GM12878 (cell line): ENCODE measurements around the gene IL10. TPM values are rescaled to one million over a fixed set of nuclear protein-coding genes. Genes with fewer than 3 reads are reported as not detected.

Experiments
- ATF3 ChIP-seq: IDR thresholded peaks from 2 replicates; pipeline ENCODE4 v1.6.1; 2011; ENCODE audit warnings: low read depth, mild to moderate bottlenecking, low read length, moderate library complexity, borderline replicate concordance; ENCODE audit errors: extremely low read depth
- BCL3 ChIP-seq: IDR thresholded peaks from 2 replicates; pipeline ENCODE4 v1.6.1; 2011; ENCODE audit warnings: borderline replicate concordance, low read depth, mild to moderate bottlenecking, moderate library complexity, low read length; ENCODE audit not compliant: insufficient read depth, poor library complexity, severe bottlenecking
- CBFB ChIP-seq: IDR thresholded peaks from 2 replicates; pipeline ENCODE4 v1.6.1; 2016; ENCODE audit warnings: antibody characterized with exemption, low read depth
- CEBPB ChIP-seq, 2 experiments: fragments of 150-350 bp in 1 of 2; IDR thresholded peaks; 2 replicates each; pipeline ENCODE4 v1.6.1; 2012 to 2014; ENCODE audit warnings: low read depth in 2 of 2, low read length in 2 of 2, borderline replicate concordance in 1 of 2, inconsistent platforms in 1 of 2
- CHD2 ChIP-seq: IDR thresholded peaks from 2 replicates; pipeline ENCODE4 v1.6.1; 2011; ENCODE audit warnings: low read depth, low read length, improper control_type of control experiment, borderline replicate concordance
- CHD4 ChIP-seq: fragments of 200-600 bp; sonication (generic); IDR thresholded peaks from 2 replicates; pipeline ENCODE4 v1.6.1; 2016; ENCODE audit warnings: mild to moderate bottlenecking
- EP300 ChIP-seq, 2 experiments: fragments of 150-350 bp in 1 of 2; IDR thresholded peaks; 2 replicates each; pipeline ENCODE4 v1.6.1; 2011 to 2012; ENCODE audit warnings: low read depth in 2 of 2, low read length in 2 of 2, borderline replicate concordance in 1 of 2, improper control_type of control experiment in 1 of 2, inconsistent platforms in 1 of 2; ENCODE audit not compliant: control insufficient read depth in 1 of 2
- FOXM1 ChIP-seq: IDR thresholded peaks from 2 replicates; pipeline ENCODE4 v1.6.1; 2012; ENCODE audit warnings: low read depth, mild to moderate bottlenecking, inconsistent platforms, low read length, moderate library complexity
- IKZF1 ChIP-seq: fragments of 450-650 bp; conservative IDR thresholded peaks from 2 replicates; pipeline ENCODE4 v1.6.1; 2017; ENCODE audit warnings: antibody characterized with exemption, mild to moderate bottlenecking
- IKZF2 ChIP-seq, 2 experiments: fragments of 450-650 bp; IDR thresholded peaks; 2 replicates each; pipeline ENCODE4 v1.6.1; 2017; ENCODE audit warnings: mild to moderate bottlenecking in 2 of 2, moderate library complexity in 2 of 2
- IRF4 ChIP-seq: IDR thresholded peaks from 2 replicates; pipeline ENCODE4 v1.6.1; 2011; ENCODE audit warnings: low read depth, low read length
- MTA2 ChIP-seq: fragments of 450-650 bp; IDR thresholded peaks from 2 replicates; pipeline ENCODE4 v1.6.1; 2016; ENCODE audit warnings: low read depth, mild to moderate bottlenecking, moderate library complexity
- NBN ChIP-seq: fragments of 450-650 bp; IDR thresholded peaks from 2 replicates; pipeline ENCODE4 v1.6.1; 2016
- NKRF ChIP-seq: fragments of 450-650 bp; conservative IDR thresholded peaks from 2 replicates; pipeline ENCODE4 v1.6.1; 2017; ENCODE audit warnings: mild to moderate bottlenecking, moderate library complexity
- SPI1 ChIP-seq: IDR thresholded peaks from 2 replicates; pipeline ENCODE4 v1.6.1; 2011; ENCODE audit warnings: low read depth, mild to moderate bottlenecking, low read length, moderate library complexity, borderline replicate concordance; ENCODE audit not compliant: insufficient read depth
- SRF ChIP-seq, 2 experiments: IDR thresholded peaks; 2 replicates each; pipeline ENCODE4 v1.6.1; 2011; ENCODE audit warnings: low read depth in 2 of 2, low read length in 2 of 2, mild to moderate bottlenecking in 1 of 2, moderate library complexity in 1 of 2
- STAT1 ChIP-seq: fragments of 450-650 bp; conservative IDR thresholded peaks from 2 replicates; pipeline ENCODE4 v1.6.1; 2014; ENCODE audit warnings: antibody characterized with exemption, mild to moderate bottlenecking
- TBL1XR1 ChIP-seq: IDR thresholded peaks from 2 replicates; pipeline ENCODE4 v1.6.1; 2012; ENCODE audit warnings: low read depth, low read length, improper control_type of control experiment
- ZBED1 ChIP-seq: IDR thresholded peaks from 2 replicates; pipeline ENCODE4 v1.6.1; 2016; ENCODE audit warnings: borderline replicate concordance
- ZNF207 ChIP-seq: fragments of 450-650 bp; IDR thresholded peaks from 2 replicates; pipeline ENCODE4 v1.6.1; 2014; ENCODE audit warnings: antibody characterized with exemption, mild to moderate bottlenecking, borderline replicate concordance
- ZNF274 ChIP-seq: IDR thresholded peaks from one replicate; pipeline ENCODE4 v1.8.0; 2011; ENCODE audit not compliant: insufficient read length, insufficient read depth
- ZNF687 ChIP-seq: fragments of 450-650 bp; IDR thresholded peaks from 2 replicates; pipeline ENCODE4 v1.6.1; 2017; ENCODE audit warnings: mild to moderate bottlenecking, moderate library complexity
- polyA plus RNA-seq, 11 experiments: library from polyadenylated mRNA; depleted of rRNA in 4 of 11; unstranded in 6 of 11; stranded (reverse) in 5 of 11; fragments of >200 nt; fragmentation: Nextera tagmentation in 4 of 11; fragmentation: Illumina TruSeq in 1 of 11; extraction: Ambion mirVana in 4 of 11; extraction: Trizol in 1 of 11; gene quantifications; 1 replicate in 1 of 11; 2 replicates in 10 of 11; pipeline versions ENCODE4 v1.2.1 to v1.2.3, GENCODE V29; 2011 to 2016; ENCODE audit warnings: inconsistent platforms in 2 of 11, missing spikeins in 2 of 11, low read depth in 1 of 11
- total RNA-seq, 4 experiments: library from RNA; depleted of rRNA in 3 of 4; stranded (reverse); fragments of >200 nt in 3 of 4; fragmentation: Illumina TruSeq in 1 of 4; extraction: Trizol in 1 of 4; gene quantifications; 2 replicates each; pipeline versions ENCODE4 v1.2.1 to v1.2.3, GENCODE V29; 2013 to 2021

Gene IL10
- total and polyA plus RNA-seq, 10 of the 15 experiments (the other 5 are each of a cell fraction or from before 2014, with no cell fraction given) = 0.34 to 5.0 (median 1.1) TPM

- TF ChIP-seq NKRF = peak; percentile 40; the same call in 1 of the 2 replicates
- 0 out of 2 replicates have a peak, but pooled peaks have one; percentile 10 for TF ChIP-seq STAT1
- no peak for TF ChIP-seq ZNF274
- TF ChIP-seq ZNF207 = no peak
- peak in 1 of 2 experiments; percentile 79; a peak in 2 of 4 replicates for TF ChIP-seq SRF (IDR thresholded peaks at IDR 0.05; ENCODE audit: low read depth in 2 of 2, low read length in 2 of 2)
- TF ChIP-seq BCL3 = peak; percentile 50
- TF ChIP-seq CHD2 = 0 out of 2 replicates have a peak, but pooled peaks have one; percentile 19
- TF ChIP-seq CHD4 = no peak
- peak in 1 of 2 experiments; percentile 21; a peak in 1 of 4 replicates for TF ChIP-seq CEBPB (IDR thresholded peaks at IDR 0.05; ENCODE audit: borderline replicate concordance in 1 of 2, low read depth in 2 of 2, low read length in 2 of 2)
- TF ChIP-seq FOXM1 = peak; percentile 45; the same call in 1 of the 2 replicates
- peak; percentile 82 for TF ChIP-seq IKZF1
- TF ChIP-seq ZBED1 = peak; percentile 81; the same call in 1 of the 2 replicates
- TF ChIP-seq MTA2 = peak; percentile 78
- 0 out of 2 replicates have a peak, but pooled peaks have one; percentile 44 for TF ChIP-seq TBL1XR1
- TF ChIP-seq ZNF687 = peak; percentile 95
- peak; percentile 90; the same call in 1 of the 2 replicates for TF ChIP-seq NBN
- TF ChIP-seq SPI1 = peak; percentile 37; the same call in 1 of the 2 replicates
- TF ChIP-seq IKZF2 (IDR thresholded peaks at IDR 0.05) = peak; percentile 87 to 90
- peak; percentile 80 for TF ChIP-seq IRF4
- TF ChIP-seq EP300 (IDR thresholded peaks at IDR 0.05; ENCODE audit: borderline replicate concordance in 1 of 2, control insufficient read depth in 1 of 2, low read depth in 2 of 2, low read length in 2 of 2) = peak; percentile 16 to 34; a peak in 1 of 4 replicates
- no peak for TF ChIP-seq ATF3
- 0 out of 2 replicates have a peak, but pooled peaks have one; percentile 74 for TF ChIP-seq CBFB
These were observed 32.8 kb downstream of the IL10 start (continued) for GRCh38 chr1:206739411-206740076.
